Measurements from ENCODE around the gene VEZT. TPM values are rescaled to one million over a fixed set of nuclear protein-coding genes. Genes with fewer than 3 reads are reported as not detected.
"Not testable (repeated sequence)": the region's sequence is repeated elsewhere in the genome, so short reads cannot be mapped to it uniquely, and the experiment has no call there.

VEZT gene
- total and polyA plus RNA-seq, 4 donors, result 13.7 to 47.4 (median 22.0) TPM

DNA sequence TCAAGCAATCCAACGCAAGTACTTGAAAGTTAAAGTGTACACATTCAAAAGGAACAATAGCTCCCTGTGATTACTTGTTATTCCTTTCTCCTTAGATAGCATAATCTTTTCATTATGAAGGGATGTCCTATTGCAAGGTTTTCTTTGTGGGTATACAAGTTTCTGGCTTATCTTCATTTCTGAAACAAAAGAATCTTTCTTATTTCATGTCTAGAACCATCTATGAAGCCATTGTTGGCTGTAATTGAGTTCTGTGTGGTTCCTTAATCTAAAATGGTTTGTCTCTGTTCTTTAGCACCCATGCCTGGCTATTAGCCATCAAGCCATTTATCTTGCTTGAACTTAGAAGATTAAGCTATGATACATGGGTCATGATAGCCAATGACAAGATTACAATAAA lies 95.0 kb downstream of the VEZT start:
- WGBS, result 74% methylated on average over 1 of the region's 1 CpG
- no peak overlapping the region for H3K4me3 ChIP-seq (ENCODE audit: low read depth in 1 of 3, low read length in 3 of 3)
- no peak overlapping the region for H3K9ac ChIP-seq (ENCODE audit: low read depth in 1 of 2, low read length in 2 of 2)
- DNase-seq (ENCODE audit: low spot score), result no peak
- TF ChIP-seq RXRA (IDR thresholded peaks at IDR 0.05), result no peak
- no peak for TF ChIP-seq RAD21 (IDR thresholded peaks at IDR 0.05)
- TF ChIP-seq, protein P1, sequence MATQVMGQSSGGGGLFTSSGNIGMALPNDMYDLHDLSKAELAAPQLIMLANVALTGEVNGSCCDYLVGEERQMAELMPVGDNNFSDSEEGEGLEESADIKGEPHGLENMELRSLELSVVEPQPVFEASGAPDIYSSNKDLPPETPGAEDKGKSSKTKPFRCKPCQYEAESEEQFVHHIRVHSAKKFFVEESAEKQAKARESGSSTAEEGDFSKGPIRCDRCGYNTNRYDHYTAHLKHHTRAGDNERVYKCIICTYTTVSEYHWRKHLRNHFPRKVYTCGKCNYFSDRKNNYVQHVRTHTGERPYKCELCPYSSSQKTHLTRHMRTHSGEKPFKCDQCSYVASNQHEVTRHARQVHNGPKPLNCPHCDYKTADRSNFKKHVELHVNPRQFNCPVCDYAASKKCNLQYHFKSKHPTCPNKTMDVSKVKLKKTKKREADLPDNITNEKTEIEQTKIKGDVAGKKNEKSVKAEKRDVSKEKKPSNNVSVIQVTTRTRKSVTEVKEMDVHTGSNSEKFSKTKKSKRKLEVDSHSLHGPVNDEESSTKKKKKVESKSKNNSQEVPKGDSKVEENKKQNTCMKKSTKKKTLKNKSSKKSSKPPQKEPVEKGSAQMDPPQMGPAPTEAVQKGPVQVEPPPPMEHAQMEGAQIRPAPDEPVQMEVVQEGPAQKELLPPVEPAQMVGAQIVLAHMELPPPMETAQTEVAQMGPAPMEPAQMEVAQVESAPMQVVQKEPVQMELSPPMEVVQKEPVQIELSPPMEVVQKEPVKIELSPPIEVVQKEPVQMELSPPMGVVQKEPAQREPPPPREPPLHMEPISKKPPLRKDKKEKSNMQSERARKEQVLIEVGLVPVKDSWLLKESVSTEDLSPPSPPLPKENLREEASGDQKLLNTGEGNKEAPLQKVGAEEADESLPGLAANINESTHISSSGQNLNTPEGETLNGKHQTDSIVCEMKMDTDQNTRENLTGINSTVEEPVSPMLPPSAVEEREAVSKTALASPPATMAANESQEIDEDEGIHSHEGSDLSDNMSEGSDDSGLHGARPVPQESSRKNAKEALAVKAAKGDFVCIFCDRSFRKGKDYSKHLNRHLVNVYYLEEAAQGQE (IDR thresholded peaks at IDR 0.05), result no peak
- TF ChIP-seq FOXA1 (IDR thresholded peaks at IDR 0.05), result no peak
- no peak for TF ChIP-seq EGR1 (IDR thresholded peaks at IDR 0.05; ENCODE audit: low read depth in 2 of 2)
- H3K27me3 ChIP-seq (ENCODE audit: control insufficient read depth in 4 of 4, insufficient read depth in 4 of 4, low read length in 3 of 4), result no peaks in the 10 kb centered on the region
- no peak overlapping the region for H3K27ac ChIP-seq (ENCODE audit: low read depth in 1 of 2, low read length in 2 of 2)
- peaks cover 0 to 4% (median 0%) of the 10 kb centered on the region in 4 donors for H3K36me3 ChIP-seq (ENCODE audit: control insufficient read depth in 4 of 4, insufficient read depth in 3 of 4, low read depth in 1 of 4, low read length in 3 of 4)
- no peaks in the 10 kb centered on the region for H3K9me3 ChIP-seq (ENCODE audit: control insufficient read depth in 4 of 4, low read length in 3 of 4)
- H3K4me1 ChIP-seq (ENCODE audit: control insufficient read depth in 4 of 4, insufficient read depth in 4 of 4, low read length in 3 of 4), result peaks cover 0 to 5% (median 1%) of the 10 kb centered on the region in 4 donors

DNA sequence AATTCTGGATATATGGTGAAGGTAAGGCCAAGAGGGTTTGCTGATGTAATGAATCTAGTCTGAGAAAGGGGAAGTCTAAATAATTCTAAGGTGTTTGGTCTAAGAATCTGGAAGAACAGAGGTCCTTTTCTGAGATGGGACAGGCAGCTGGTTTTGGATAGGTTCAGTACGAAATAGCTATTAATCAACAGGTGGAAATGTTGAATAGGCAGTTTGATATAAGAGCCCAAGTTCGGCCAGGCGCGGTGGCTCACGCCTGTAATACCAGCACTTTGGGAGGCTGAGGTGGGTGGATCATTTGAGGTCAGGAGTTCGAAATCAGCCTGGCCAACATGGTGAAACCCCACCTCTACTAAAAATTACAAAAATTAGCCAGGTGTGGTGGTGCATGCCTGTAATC lies 97.1 kb downstream of the VEZT start:
- 95% methylated on average over 6 of the region's 6 CpGs for WGBS

DNA sequence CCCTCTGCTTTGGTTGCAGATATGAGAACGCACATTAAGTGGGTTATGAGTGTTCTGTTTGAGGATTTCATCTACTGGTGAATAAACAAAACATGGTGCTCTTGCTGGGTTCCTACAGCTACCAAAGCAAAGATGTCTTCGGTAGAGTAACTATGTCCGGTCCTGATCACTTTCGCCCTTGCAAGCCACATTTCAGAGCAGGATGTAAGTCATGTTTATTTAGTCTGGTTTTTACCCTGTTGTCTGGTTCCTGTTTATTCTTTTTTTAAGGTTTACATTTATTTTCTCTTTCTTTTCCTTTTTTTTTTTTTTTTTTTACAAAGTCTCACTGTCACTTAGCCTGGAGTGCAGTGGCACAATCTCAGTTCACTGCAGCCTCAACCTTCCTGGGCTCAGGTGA lies 99.2 kb downstream of the VEZT start:
- Histone ChIP-seq H3K27me3 (ENCODE audit: control insufficient read depth in 4 of 4, insufficient read depth in 4 of 4, low read length in 3 of 4) (no peaks in the 10 kb centered on the region), H3K9ac (ENCODE audit: low read depth in 1 of 2, low read length in 2 of 2) (no peak overlapping the region), H3K4me3 (ENCODE audit: low read depth in 1 of 3, low read length in 3 of 3) (no peak overlapping the region), H3K36me3 (ENCODE audit: control insufficient read depth in 4 of 4, insufficient read depth in 3 of 4, low read depth in 1 of 4, low read length in 3 of 4) (no peaks in the 10 kb centered on the region), H3K9me3 (ENCODE audit: control insufficient read depth in 4 of 4, low read length in 3 of 4) (no peaks in the 10 kb centered on the region), H3K27ac (ENCODE audit: low read depth in 1 of 2, low read length in 2 of 2) (no peak overlapping the region), H3K4me1 (ENCODE audit: control insufficient read depth in 4 of 4, insufficient read depth in 4 of 4, low read length in 3 of 4) (peaks cover 2 to 11% (median 5%) of the 10 kb centered on the region in 4 donors)
- WGBS, result 93% methylated on average over 4 of the region's 4 CpGs
- no peak for DNase-seq (ENCODE audit: low spot score)
- no peak for TF ChIP-seq HNF4A (conservative IDR thresholded peaks at IDR 0.05)
- TF ChIP-seq NR2F2 (IDR thresholded peaks at IDR 0.05), result no peak
- TF ChIP-seq, protein P2, sequence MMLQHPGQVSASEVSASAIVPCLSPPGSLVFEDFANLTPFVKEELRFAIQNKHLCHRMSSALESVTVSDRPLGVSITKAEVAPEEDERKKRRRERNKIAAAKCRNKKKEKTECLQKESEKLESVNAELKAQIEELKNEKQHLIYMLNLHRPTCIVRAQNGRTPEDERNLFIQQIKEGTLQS (IDR thresholded peaks at IDR 0.05), result no peak
- TF ChIP-seq, protein P3, sequence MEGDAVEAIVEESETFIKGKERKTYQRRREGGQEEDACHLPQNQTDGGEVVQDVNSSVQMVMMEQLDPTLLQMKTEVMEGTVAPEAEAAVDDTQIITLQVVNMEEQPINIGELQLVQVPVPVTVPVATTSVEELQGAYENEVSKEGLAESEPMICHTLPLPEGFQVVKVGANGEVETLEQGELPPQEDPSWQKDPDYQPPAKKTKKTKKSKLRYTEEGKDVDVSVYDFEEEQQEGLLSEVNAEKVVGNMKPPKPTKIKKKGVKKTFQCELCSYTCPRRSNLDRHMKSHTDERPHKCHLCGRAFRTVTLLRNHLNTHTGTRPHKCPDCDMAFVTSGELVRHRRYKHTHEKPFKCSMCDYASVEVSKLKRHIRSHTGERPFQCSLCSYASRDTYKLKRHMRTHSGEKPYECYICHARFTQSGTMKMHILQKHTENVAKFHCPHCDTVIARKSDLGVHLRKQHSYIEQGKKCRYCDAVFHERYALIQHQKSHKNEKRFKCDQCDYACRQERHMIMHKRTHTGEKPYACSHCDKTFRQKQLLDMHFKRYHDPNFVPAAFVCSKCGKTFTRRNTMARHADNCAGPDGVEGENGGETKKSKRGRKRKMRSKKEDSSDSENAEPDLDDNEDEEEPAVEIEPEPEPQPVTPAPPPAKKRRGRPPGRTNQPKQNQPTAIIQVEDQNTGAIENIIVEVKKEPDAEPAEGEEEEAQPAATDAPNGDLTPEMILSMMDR (IDR thresholded peaks at IDR 0.05; ENCODE audit: low read depth, low read length, missing input control), result no peak
- TF ChIP-seq, protein P4, sequence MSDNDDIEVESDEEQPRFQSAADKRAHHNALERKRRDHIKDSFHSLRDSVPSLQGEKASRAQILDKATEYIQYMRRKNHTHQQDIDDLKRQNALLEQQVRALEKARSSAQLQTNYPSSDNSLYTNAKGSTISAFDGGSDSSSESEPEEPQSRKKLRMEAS (IDR thresholded peaks at IDR 0.05), result no peak
- no peak for TF ChIP-seq HNF4G (IDR thresholded peaks at IDR 0.05)
- no peak for TF ChIP-seq TAF1 (conservative IDR thresholded peaks at IDR 0.05)
- TF ChIP-seq JUND (IDR thresholded peaks at IDR 0.05), result no peak
- no peak for TF ChIP-seq YY1 (IDR thresholded peaks at IDR 0.05)
- no peak for TF ChIP-seq FOXA1 (IDR thresholded peaks at IDR 0.05)
- TF ChIP-seq GABPA (IDR thresholded peaks at IDR 0.05 in 1 of 2, conservative IDR thresholded peaks at IDR 0.05 in 1 of 2), result no peak
- no peak for TF ChIP-seq RXRA (IDR thresholded peaks at IDR 0.05)
- TF ChIP-seq, protein P5, sequence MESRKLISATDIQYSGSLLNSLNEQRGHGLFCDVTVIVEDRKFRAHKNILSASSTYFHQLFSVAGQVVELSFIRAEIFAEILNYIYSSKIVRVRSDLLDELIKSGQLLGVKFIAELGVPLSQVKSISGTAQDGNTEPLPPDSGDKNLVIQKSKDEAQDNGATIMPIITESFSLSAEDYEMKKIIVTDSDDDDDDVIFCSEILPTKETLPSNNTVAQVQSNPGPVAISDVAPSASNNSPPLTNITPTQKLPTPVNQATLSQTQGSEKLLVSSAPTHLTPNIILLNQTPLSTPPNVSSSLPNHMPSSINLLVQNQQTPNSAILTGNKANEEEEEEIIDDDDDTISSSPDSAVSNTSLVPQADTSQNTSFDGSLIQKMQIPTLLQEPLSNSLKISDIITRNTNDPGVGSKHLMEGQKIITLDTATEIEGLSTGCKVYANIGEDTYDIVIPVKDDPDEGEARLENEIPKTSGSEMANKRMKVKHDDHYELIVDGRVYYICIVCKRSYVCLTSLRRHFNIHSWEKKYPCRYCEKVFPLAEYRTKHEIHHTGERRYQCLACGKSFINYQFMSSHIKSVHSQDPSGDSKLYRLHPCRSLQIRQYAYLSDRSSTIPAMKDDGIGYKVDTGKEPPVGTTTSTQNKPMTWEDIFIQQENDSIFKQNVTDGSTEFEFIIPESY (IDR thresholded peaks at IDR 0.05), result no peak
- no peak for TF ChIP-seq SP1 (IDR thresholded peaks at IDR 0.05)
- TF ChIP-seq, protein P1 (IDR thresholded peaks at IDR 0.05), result no peak
- TF ChIP-seq EGR1 (IDR thresholded peaks at IDR 0.05; ENCODE audit: low read depth in 2 of 2), result no peak
- no peak for TF ChIP-seq FOXA2 (IDR thresholded peaks at IDR 0.05)

More for the DNA sequence above, 97.1 kb downstream of the VEZT start:
- H3K4me1 ChIP-seq (ENCODE audit: control insufficient read depth in 4 of 4, insufficient read depth in 4 of 4, low read length in 3 of 4); H3K36me3 ChIP-seq (ENCODE audit: control insufficient read depth in 4 of 4, insufficient read depth in 3 of 4, low read depth in 1 of 4, low read length in 3 of 4); H3K27me3 ChIP-seq (ENCODE audit: control insufficient read depth in 4 of 4, insufficient read depth in 4 of 4, low read length in 3 of 4); H3K9ac ChIP-seq (ENCODE audit: low read depth in 1 of 2, low read length in 2 of 2); DNase-seq (ENCODE audit: low spot score); H3K9me3 ChIP-seq (ENCODE audit: control insufficient read depth in 4 of 4, low read length in 3 of 4); H3K4me3 ChIP-seq (ENCODE audit: low read depth in 1 of 3, low read length in 3 of 3); H3K27ac ChIP-seq (ENCODE audit: low read depth in 1 of 2, low read length in 2 of 2): not testable (repeated sequence)

Data from liver (tissue), 9 donors.